Left forelimb (tissue), 1 donor: ENCODE data around the gene IL1F10.
"Not testable (repeated sequence)": the region's sequence is repeated elsewhere in the genome, so short reads cannot be mapped to it uniquely, and the experiment has no call there.

Experiments
- DNase-seq: peaks from one replicate; pipeline ENCODE4 v3.0.0-alpha.2; 2018; ENCODE audit warnings: low spot score

IL1F10 gene

GRCh38 chr2:113081488-113082210, 13.9 kb downstream of the IL1F10 start:
- DNase-seq: no peak

DNA sequence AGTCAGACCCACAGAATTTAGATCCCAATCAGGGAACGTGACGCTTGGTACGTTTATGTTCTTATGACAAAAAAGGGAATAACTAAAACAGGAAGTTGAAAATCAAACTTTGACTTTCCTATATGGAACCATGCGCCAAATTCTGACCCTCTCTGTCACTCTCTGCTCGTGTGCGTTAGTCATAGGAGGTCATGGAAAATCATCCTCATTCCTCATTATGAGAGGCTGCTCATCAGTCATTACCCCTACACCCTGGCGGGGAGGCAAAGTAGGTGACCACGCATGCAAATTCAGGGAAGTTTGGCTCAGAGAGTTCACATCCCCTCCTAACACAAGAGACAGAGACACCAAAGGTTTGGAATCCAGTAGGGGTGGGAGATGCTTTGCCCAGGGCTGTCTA, 15.5 kb downstream of the IL1F10 start:
- no peak for DNase-seq

GRCh38 chr2:113084249-113085000, 16.7 kb downstream of the IL1F10 start:
- no peak for DNase-seq

DNA sequence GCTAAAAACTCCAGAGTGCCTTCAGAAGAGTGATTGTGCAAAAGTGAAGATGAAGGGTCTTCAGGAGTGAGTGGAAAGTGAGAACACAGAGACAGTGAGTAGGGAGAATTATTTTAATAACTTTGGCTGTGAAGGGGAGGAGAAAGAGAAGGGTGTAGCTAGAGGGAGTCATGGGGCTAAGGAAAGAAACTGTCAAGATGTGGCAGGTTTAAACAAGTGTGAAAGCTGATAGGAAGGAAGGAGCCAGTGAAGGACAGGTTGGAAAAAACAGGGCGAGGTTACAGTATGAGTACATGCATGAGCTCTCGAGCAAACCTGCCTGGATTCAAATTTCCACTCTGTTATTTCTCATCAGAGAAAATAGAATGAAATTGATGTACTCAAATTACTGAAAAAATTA, 17.8 kb downstream of the IL1F10 start:
- no peak for DNase-seq

- no peak for DNase-seq
These were observed 20.6 kb downstream of the IL1F10 start for GRCh38 chr2:113088213-113088992.

- no peak for DNase-seq
These were observed 22.1 kb downstream of the IL1F10 start for GRCh38 chr2:113089916-113090315.

DNA sequence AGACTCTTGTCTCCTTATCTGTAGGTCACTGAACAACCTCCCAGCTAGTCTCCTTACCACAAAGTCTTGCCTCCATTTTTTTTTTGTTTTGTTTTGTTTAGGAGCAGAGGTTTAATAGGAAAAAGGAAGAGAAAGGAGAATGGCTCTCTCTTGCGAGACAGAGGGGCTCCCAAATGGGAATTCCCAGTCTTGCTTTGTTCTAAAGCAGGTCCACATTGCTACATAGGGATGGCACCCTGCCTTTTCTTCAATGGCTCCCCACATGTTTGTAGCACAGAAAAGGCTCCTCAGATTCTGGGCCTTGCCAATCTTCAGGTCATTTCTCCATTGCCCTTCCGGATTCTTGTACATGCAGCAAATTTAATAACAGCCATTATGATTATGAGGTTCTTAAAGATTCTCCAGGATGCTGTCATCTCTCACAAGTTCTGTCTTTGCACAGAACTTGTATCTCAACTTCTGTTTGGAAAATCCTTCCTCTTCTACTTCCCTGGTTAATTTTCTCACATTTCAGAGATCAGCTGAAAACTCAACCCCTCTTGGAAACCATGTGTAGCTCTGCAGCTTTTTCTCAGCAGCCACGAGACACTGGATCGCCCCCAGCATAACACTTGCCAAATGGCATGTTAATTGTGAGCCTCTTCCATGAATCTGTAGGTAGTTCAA, 23.6 kb downstream of the IL1F10 start:
- DNase-seq: no peak

DNA sequence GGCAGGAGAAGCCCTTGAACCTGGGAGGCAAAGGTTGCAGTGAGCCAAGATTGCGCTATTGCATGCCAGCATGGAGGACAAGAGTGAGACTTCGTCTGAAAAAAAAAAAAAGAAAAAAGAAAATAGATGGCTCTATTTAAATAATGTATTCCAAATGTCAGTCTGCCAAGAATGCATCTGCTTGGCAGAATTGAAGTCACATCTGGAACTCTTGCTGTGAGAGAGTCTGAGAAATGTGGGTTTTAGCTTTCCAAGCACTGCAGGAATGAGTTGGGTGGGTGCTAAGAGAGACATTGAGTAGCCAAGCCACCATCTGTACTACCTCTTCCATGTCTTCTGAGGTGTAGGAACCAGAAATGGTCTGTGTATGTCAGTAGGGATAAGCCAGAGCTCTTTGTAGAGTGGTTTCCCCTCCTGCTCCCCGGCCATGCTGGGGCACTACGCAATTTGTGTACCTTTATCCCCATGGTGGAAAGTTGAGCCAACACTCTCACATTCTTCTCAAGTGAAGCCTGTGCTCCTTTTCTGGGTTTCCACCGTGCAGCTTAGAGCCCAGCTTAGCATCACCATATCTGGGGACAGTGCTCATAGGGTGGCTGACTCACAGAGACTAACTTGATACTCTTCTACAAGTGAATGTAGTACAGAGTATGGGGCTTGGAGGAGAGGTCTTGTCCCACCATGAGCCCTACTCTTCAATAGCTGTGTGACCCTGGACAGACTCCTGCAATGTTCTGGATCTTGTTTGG, 25.3 kb downstream of the IL1F10 start:
- DNase-seq: no peak

GRCh38 chr2:113093613-113093977, 25.8 kb downstream of the IL1F10 start:
- DNase-seq: no peak

DNA sequence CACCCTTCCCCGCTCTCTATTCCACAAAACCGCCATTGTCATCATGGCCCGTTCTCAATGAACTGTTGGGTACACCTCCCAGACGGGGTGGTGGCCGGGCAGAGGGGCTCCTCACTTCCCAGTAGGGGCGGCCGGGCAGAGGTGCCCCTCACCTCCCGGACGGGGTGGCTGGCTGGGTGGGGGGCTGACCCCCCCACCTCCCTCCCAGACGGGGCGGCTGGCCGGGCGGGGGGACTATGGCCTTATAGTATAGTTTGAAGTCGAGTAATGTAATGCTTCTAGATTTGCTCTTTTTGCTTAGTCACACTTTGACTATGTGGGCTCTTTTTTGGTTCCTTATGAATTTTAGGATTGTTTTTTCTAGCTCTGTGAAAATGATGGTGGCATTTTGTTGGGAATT, 28.5 kb downstream of the IL1F10 start:
- not testable (repeated sequence) for DNase-seq

GRCh38 chr2:113096842-113097618, 29.3 kb downstream of the IL1F10 start:
- not testable (repeated sequence) for DNase-seq

DNA sequence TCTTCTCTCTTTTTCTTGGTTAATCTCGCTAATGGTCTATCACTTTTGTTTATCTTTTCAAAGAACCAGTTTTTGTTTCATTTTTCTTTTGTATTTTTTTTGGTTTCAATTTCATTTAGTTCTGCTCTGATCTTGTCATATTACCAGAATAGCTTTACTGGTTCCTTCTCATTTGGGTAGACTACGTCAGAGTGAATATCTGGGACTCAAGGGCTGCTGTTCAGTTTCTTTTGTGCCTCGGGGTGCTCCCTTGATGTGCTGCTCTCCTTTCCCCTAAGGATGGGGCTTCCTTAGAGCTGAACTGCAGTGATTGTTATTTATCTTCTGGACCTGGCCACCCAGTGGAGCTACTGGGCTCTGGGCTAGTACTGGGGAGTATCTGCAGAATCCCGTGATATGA, 30.3 kb downstream of the IL1F10 start:
- DNase-seq: no peak

DNA sequence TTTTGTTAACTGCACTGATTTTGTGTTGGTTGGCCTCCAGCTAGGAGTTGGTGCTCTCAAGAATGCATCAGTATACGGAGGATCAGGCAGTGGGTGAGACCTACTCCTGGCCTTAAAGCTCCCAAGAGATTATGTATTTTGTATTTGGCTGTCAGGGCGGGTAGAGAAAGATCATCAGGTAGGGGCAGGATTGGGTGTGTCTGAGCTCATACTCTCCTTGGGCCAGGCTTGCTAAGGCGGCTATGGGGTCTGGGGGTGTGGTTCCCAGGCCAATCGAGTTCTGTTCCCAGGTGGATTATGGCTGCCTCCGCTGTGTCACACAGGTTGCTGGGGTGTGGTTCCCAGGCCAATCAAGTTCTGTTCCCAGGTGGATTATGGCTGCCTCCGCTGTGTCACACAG, 30.8 kb downstream of the IL1F10 start:
- DNase-seq: no peak

DNA sequence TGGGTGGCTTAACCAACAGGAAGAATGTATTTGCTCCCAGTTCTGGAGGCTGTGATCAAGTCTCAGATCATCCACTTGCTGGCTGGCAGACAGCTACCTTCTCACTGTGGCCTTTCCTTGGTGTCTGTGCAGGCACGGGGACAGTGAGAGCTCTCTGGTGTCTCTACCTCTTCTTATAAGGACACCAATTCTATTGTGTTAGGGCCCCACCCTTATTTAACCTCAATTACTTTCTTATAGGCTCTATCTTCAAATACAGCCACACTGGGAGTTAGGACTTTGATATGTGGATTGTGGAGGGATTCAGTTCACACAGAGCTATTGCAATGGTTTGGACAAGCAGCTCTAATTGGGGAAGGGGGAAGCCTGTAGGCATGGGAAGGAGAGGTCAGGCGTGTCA, 34.4 kb downstream of the IL1F10 start:
- DNase-seq: no peak

GRCh38 chr2:113103277-113103676, 35.5 kb downstream of the IL1F10 start:
- DNase-seq: no peak

DNA sequence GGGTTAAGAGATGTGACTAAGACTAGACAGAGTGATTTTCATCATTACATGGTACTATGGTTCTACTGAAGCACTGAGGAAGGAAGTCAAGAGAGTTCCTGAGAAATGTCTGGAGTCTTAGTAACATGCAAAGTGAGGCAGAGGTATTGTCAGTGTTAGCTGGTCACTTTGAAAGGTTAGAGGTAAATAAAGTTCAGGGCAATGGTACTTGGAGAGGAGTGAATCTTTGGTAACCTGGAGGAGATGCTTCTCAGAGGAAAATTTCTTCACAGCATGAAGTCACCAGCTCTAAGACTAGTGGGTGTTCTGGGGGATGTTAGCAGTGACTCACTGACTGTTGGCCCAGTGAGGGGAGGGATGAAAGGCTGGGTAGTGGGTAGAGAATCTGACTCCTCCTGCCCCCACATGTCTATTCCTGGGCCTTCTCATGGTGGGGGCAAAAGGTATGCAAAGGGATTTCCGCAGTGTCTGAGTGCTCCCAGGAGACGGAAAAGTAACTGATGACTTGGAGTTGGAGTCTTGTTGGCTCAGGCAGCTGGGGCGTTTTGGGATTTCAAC, 36.4 kb downstream of the IL1F10 start:
- no peak for DNase-seq

GRCh38 chr2:113105047-113105785, 37.4 kb downstream of the IL1F10 start:
- DNase-seq: no peak

DNA sequence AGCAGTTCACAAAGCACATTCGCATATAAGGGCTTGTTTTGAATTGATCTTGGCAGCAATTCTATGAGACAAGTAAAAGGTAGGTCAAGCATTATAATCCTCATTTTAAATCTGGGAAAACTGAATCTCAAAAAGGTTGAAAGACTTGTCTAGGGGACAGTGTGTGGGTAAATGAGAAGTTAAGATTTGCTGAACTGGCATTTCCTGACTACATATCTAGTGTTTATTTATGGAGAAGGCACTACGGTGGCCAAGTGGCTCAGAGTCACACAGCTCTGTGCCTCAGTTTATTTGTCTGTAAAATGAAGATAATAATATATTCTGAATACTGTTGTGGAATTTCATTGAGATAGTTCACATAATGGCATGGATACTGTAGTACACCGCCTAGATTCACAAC, 43.4 kb downstream of the IL1F10 start:
- DNase-seq: no peak

DNA sequence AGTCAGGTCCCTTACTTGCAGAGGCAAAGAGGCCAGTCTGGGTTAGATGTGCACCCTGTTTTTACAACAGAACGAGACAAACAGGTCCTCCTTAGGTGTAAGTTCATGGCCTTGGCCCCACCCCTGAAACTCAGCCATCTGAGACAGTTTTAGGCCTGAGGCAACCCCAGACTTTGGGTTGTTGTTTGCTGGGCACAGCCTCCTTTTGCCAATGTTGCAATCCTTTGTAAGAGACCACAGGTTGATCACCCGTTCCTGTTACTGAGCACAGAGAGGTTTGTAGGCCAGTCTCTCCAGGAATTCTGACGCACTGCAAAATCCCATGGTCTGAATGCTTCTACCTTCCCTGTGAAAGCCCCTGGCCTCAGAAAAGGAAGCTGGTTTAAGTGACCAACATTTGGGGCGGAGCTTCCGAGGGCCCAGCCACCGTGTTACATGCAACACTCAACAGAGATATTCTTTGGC, 44.1 kb downstream of the IL1F10 start:
- DNase-seq: no peak

- no peak for DNase-seq
These were observed 44.7 kb downstream of the IL1F10 start for GRCh38 chr2:113112441-113112840.
